Measurements from ENCODE around the gene HSP90B1. TPM values are rescaled to one million over a fixed set of nuclear protein-coding genes. Genes with fewer than 3 reads are reported as not detected.
A peak's percentile ranks its signal among the peaks of the same experiment; 100 is the strongest.

HSP90B1 gene
- total RNA-seq, 1 donor from 2014 or later, result 748 TPM

- H3K27me3 ChIP-seq (ENCODE audit: control insufficient read depth, insufficient read depth, low read length), result no peaks in the 10 kb centered on the region
- no peak for TF ChIP-seq CTCF (IDR thresholded peaks at IDR 0.05; ENCODE audit: insufficient read depth, low read length, poor library complexity, severe bottlenecking)
- peaks cover 1% of the 10 kb centered on the region for H3K36me3 ChIP-seq (ENCODE audit: control insufficient read depth, insufficient read depth, low read length)
- DNase-seq (ENCODE audit: low read depth), result no peak
- peak overlapping the region; percentile 56 for H3K4me3 ChIP-seq (ENCODE audit: low read depth, low read length)
Measured at GRCh38 chr12:103929784-103930033, 501 bp upstream of the HSP90B1 start.

GRCh38 chr12:103930787-103931735 is 851 bp downstream of the HSP90B1 start:
- peak overlapping the region; percentile 92 for H3K4me3 ChIP-seq (ENCODE audit: low read depth, low read length)
- no peak for DNase-seq (ENCODE audit: low read depth)
- TF ChIP-seq CTCF (IDR thresholded peaks at IDR 0.05; ENCODE audit: insufficient read depth, low read length, poor library complexity, severe bottlenecking), result no peak
- H3K36me3 ChIP-seq (ENCODE audit: control insufficient read depth, insufficient read depth, low read length), result peaks cover 4% of the 10 kb centered on the region
- H3K27me3 ChIP-seq (ENCODE audit: control insufficient read depth, insufficient read depth, low read length), result no peaks in the 10 kb centered on the region

- DNase-seq (ENCODE audit: low read depth), result no peak
- peaks cover 4% of the 10 kb centered on the region for H3K36me3 ChIP-seq (ENCODE audit: control insufficient read depth, insufficient read depth, low read length)
Measured at GRCh38 chr12:103933237-103933636, 3.0 kb downstream of the HSP90B1 start.

GRCh38 chr12:103936679-103937078 is 6.5 kb downstream of the HSP90B1 start:
- no peak for TF ChIP-seq CTCF (IDR thresholded peaks at IDR 0.05; ENCODE audit: insufficient read depth, low read length, poor library complexity, severe bottlenecking)
- Histone ChIP-seq H3K27me3 (ENCODE audit: control insufficient read depth, insufficient read depth, low read length) (no peaks in the 10 kb centered on the region), H3K36me3 (ENCODE audit: control insufficient read depth, insufficient read depth, low read length) (peaks cover 6% of the 10 kb centered on the region), H3K4me3 (ENCODE audit: low read depth, low read length) (no peak overlapping the region)
- no peak for DNase-seq (ENCODE audit: low read depth)

More at GRCh38 chr12:103933237-103933636, 3.0 kb downstream of the HSP90B1 start:
- TF ChIP-seq CTCF (IDR thresholded peaks at IDR 0.05; ENCODE audit: insufficient read depth, low read length, poor library complexity, severe bottlenecking), result no peak
- Histone ChIP-seq H3K4me3 (ENCODE audit: low read depth, low read length) (no peak overlapping the region), H3K27me3 (ENCODE audit: control insufficient read depth, insufficient read depth, low read length) (no peaks in the 10 kb centered on the region)

GRCh38 chr12:103944964-103945363 is 14.8 kb downstream of the HSP90B1 start:
- no peaks in the 10 kb centered on the region for H3K27me3 ChIP-seq (ENCODE audit: control insufficient read depth, insufficient read depth, low read length)
- DNase-seq (ENCODE audit: low read depth), result no peak
- H3K4me3 ChIP-seq (ENCODE audit: low read depth, low read length), result no peak overlapping the region
- H3K36me3 ChIP-seq (ENCODE audit: control insufficient read depth, insufficient read depth, low read length), result peaks cover 3% of the 10 kb centered on the region
- no peak for TF ChIP-seq CTCF (IDR thresholded peaks at IDR 0.05; ENCODE audit: insufficient read depth, low read length, poor library complexity, severe bottlenecking)
